ENCODE results near the gene COX7A2. TPM values are rescaled to one million over a fixed set of nuclear protein-coding genes. Genes with fewer than 3 reads are reported as not detected.

Gene COX7A2
- total and polyA plus RNA-seq, 10 of the 15 experiments (the other 5 are each of a cell fraction or from before 2014, with no cell fraction given), result 199 to 1,834 (median 576) TPM

GRCh38 chr6:75208298-75209183, 35.1 kb downstream of the COX7A2 start (continued):
- TF ChIP-seq ZNF592 (IDR thresholded peaks at IDR 0.05) (peak; percentile 41; the same call in 1 of the 2 replicates), HCFC1 (IDR thresholded peaks at IDR 0.05; ENCODE audit: low read length) (0 out of 2 replicates have a peak, but pooled peaks have one; percentile 31), PAX5 (IDR thresholded peaks at IDR 0.05; ENCODE audit: borderline replicate concordance, low read depth, low read length) (no peak), SMARCA5 (IDR thresholded peaks at IDR 0.05) (peak; percentile 77; the same call in 1 of the 2 replicates), CTCF (IDR thresholded peaks at IDR 0.05 in 2 of 3, conservative IDR thresholded peaks at IDR 0.05 in 1 of 3; ENCODE audit: control insufficient read depth in 2 of 3, extremely low read depth in 1 of 3, insufficient read depth in 1 of 3, low read depth in 3 of 3, low read length in 3 of 3) (peak; percentile 82 to 96 (median 92)), IKZF1 (conservative IDR thresholded peaks at IDR 0.05) (peak; percentile 45; the same call in 1 of the 2 replicates), RAD21 (IDR thresholded peaks at IDR 0.05; ENCODE audit: insufficient read depth, low read depth, low read length) (peak; percentile 96), RUNX3 (IDR thresholded peaks at IDR 0.05; ENCODE audit: low read length) (0 out of 2 replicates have a peak, but pooled peaks have one; percentile 14), NBN (IDR thresholded peaks at IDR 0.05) (0 out of 2 replicates have a peak, but pooled peaks have one; percentile 20), POU2F2 (IDR thresholded peaks at IDR 0.05; ENCODE audit: borderline replicate concordance, low read depth, low read length) (0 out of 3 replicates have a peak, but pooled peaks have one; percentile 19), YY1 (IDR thresholded peaks at IDR 0.05; ENCODE audit: low read depth, low read length) (0 out of 2 replicates have a peak, but pooled peaks have one; percentile 30)

Data from GM12878 (cell line).